MM.1S (cell line): Measurements from ENCODE around the gene TENT4B.

ENCODE experiments used
- DNase-seq: peaks from one replicate; pipeline ENCODE4 v3.0.0-alpha.2; 2015
- H2AFZ ChIP-seq: fragments of 300-600 bp; sonication (generic); 2 replicates; pipeline ENCODE4 v1.6.0; 2016; ENCODE audit warnings: antibody characterized with exemption, low read length
- H3F3A ChIP-seq: fragments of 300-600 bp; sonication (generic); 2 replicates; pipeline ENCODE4 v1.6.1; 2016; ENCODE audit warnings: mild to moderate bottlenecking, antibody characterized with exemption, low read length, moderate library complexity, mixed read lengths; ENCODE audit not compliant: insufficient read depth
- H3K27ac ChIP-seq: fragments of 300-600 bp; sonication (generic); 2 replicates; pipeline ENCODE4 v1.5.1; 2016; ENCODE audit warnings: mild to moderate bottlenecking, low read length
- H3K27me3 ChIP-seq: fragments of 300-600 bp; sonication (generic); replicated peaks from 2 replicates; pipeline ENCODE4 v1.6.0; 2016; ENCODE audit warnings: low read length; ENCODE audit not compliant: insufficient read depth
- H3K36me3 ChIP-seq: fragments of 300-600 bp; sonication (generic); replicated peaks from 2 replicates; pipeline ENCODE4 v1.6.1; 2016; ENCODE audit warnings: mild to moderate bottlenecking, low read length, mixed read lengths; ENCODE audit not compliant: insufficient read depth
- H3K4me1 ChIP-seq: fragments of 300-600 bp; sonication (generic); 2 replicates; pipeline ENCODE4 v1.6.1; 2016; ENCODE audit warnings: low read length, mixed read lengths
- H3K4me2 ChIP-seq: fragments of 300-600 bp; sonication (generic); 2 replicates; pipeline ENCODE4 v1.6.0; 2016; ENCODE audit warnings: low read depth, low read length
- H3K4me3 ChIP-seq: fragments of 300-600 bp; sonication (generic); 2 replicates; pipeline ENCODE4 v1.5.1; 2016; ENCODE audit warnings: low read length, mixed read lengths
- H3K79me2 ChIP-seq: fragments of 300-600 bp; sonication (generic); 2 replicates; pipeline ENCODE4 v1.6.1; 2016; ENCODE audit warnings: mixed run types, low read length, mixed read lengths
- H3K9ac ChIP-seq: fragments of 300-600 bp; sonication (generic); 2 replicates; pipeline ENCODE4 v1.6.1; 2016; ENCODE audit warnings: low read length, mixed read lengths
- H3K9me2 ChIP-seq: fragments of 300-600 bp; sonication (generic); replicated peaks from 2 replicates; pipeline ENCODE4 v1.6.1; 2016; ENCODE audit warnings: mild to moderate bottlenecking, low read length, mixed read lengths; ENCODE audit not compliant: insufficient read depth
- H3K9me3 ChIP-seq: fragments of 300-600 bp; sonication (generic); replicated peaks from 2 replicates; pipeline ENCODE4 v1.6.1; 2016; ENCODE audit warnings: mild to moderate bottlenecking, low read length, mixed read lengths; ENCODE audit not compliant: insufficient read depth
- H4K20me1 ChIP-seq: fragments of 300-600 bp; sonication (generic); 2 replicates; pipeline ENCODE4 v1.6.1; 2016; ENCODE audit warnings: mild to moderate bottlenecking, low read length, moderate library complexity, mixed read lengths; ENCODE audit not compliant: insufficient read depth
- CTCF ChIP-seq: fragments of 300-600 bp; sonication (generic); IDR thresholded peaks from 2 replicates; pipeline ENCODE4 v1.5.1; 2016; ENCODE audit warnings: antibody characterized with exemption, low read length, mixed read lengths
- EZH2 ChIP-seq: fragments of 300-600 bp; sonication (generic); optimal IDR thresholded peaks from 2 replicates; pipeline ENCODE3; 2017; ENCODE audit warnings: low read depth, mild to moderate bottlenecking, antibody characterized with exemption, low read length, mixed read lengths
- EZH2phosphoT487 ChIP-seq: fragments of 300-600 bp; sonication (generic); IDR thresholded peaks from 2 replicates; pipeline ENCODE4 v1.6.1; 2018; ENCODE audit warnings: antibody characterized with exemption, low read length

The TENT4B gene

GRCh38 chr16:50172195-50172922 lies 19.3 kb downstream of the TENT4B start:
- Histone ChIP-seq H3K4me3 (no peak overlapping the region), H3K9me2 (no peaks in the 10 kb centered on the region), H3K9ac (no peak overlapping the region), H3K79me2 (peaks cover 88% of the 10 kb centered on the region), H2AFZ (no peak overlapping the region), H3F3A (no peaks in the 10 kb centered on the region), H3K4me2 (no peak overlapping the region), H3K4me1 (no peaks in the 10 kb centered on the region), H3K9me3 (no peaks in the 10 kb centered on the region), H4K20me1 (no peaks in the 10 kb centered on the region), H3K27ac (no peak overlapping the region), H3K36me3 (no peaks in the 10 kb centered on the region), H3K27me3 (no peaks in the 10 kb centered on the region)
- TF ChIP-seq EZH2 (no peak), EZH2phosphoT487 (no peak), CTCF (no peak)
- DNase-seq = no peak

- Histone ChIP-seq H3K4me2 (no peak overlapping the region), H3K9me3 (no peaks in the 10 kb centered on the region), H3K9ac (no peak overlapping the region), H3F3A (0 out of 2 replicates have a peak, but pooled peaks cover 4% of the 10 kb centered on the region), H2AFZ (no peak overlapping the region), H3K79me2 (peaks cover 89% of the 10 kb centered on the region), H3K4me1 (no peaks in the 10 kb centered on the region), H3K27me3 (no peaks in the 10 kb centered on the region), H3K27ac (no peak overlapping the region), H4K20me1 (no peaks in the 10 kb centered on the region), H3K36me3 (no peaks in the 10 kb centered on the region), H3K9me2 (no peaks in the 10 kb centered on the region), H3K4me3 (no peak overlapping the region)
- TF ChIP-seq CTCF (no peak), EZH2 (no peak)
- no peak for DNase-seq
These were observed 20.2 kb downstream of the TENT4B start for GRCh38 chr16:50173316-50173715.

- Histone ChIP-seq H3K27me3 (no peaks in the 10 kb centered on the region), H3K4me2 (no peak overlapping the region), H3K27ac (no peak overlapping the region), H3K79me2 (peaks cover 82% of the 10 kb centered on the region), H3K4me1 (no peaks in the 10 kb centered on the region), H4K20me1 (no peaks in the 10 kb centered on the region), H3K36me3 (no peaks in the 10 kb centered on the region), H3K4me3 (no peak overlapping the region), H3K9me2 (no peaks in the 10 kb centered on the region), H3F3A (0 out of 2 replicates have a peak, but pooled peaks cover 4% of the 10 kb centered on the region), H2AFZ (no peak overlapping the region), H3K9ac (no peak overlapping the region), H3K9me3 (no peaks in the 10 kb centered on the region)
- TF ChIP-seq EZH2phosphoT487 = no peak
- TF ChIP-seq CTCF = no peak
- TF ChIP-seq EZH2 = no peak
- no peak for DNase-seq
These were observed 25.4 kb downstream of the TENT4B start for GRCh38 chr16:50178491-50178941.
